ENCODE results near the gene IMMP2L. TPM values are rescaled to one million over a fixed set of nuclear protein-coding genes. Genes with fewer than 3 reads are reported as not detected.

The IMMP2L gene
- total RNA-seq, 3 donors from 2014 or later (not counting 1 experiment from before 2014, with no cell fraction given) = 6.9 to 9.2 (median 8.7) TPM

- ATAC-seq (no peak), DNase-seq (no peak)
- Histone ChIP-seq H3K27ac (ENCODE audit: low read length) (no peak overlapping the region), H3K4me3 (ENCODE audit: low read length) (no peak overlapping the region), H3K36me3 (ENCODE audit: control insufficient read depth, insufficient read depth, low read length) (no peaks in the 10 kb centered on the region), H3K4me1 (ENCODE audit: control insufficient read depth, insufficient read depth, low read length) (no peaks in the 10 kb centered on the region), H3K9me3 (ENCODE audit: control insufficient read depth, insufficient read depth, low read length) (no peaks in the 10 kb centered on the region), H3K27me3 (ENCODE audit: control insufficient read depth, insufficient read depth, low read length) (no peaks in the 10 kb centered on the region)
- 86% methylated on average over 6 of the region's 6 CpGs for WGBS (ENCODE audit: insufficient coverage)
- H3K9me3 Mint-ChIP-seq = peaks cover 9 to 13% of the 10 kb centered on the region in 2 donors
- intact Hi-C loops (cut with micrococcal nuclease) = no loop called here
- no peaks in the 10 kb centered on the region for H3K36me3 Mint-ChIP-seq
- TF ChIP-seq CTCF (IDR thresholded peaks at IDR 0.05) = no peak
- no peak overlapping the region for H3K27ac Mint-ChIP-seq
- H3K27me3 Mint-ChIP-seq (ENCODE audit: low read depth in 2 of 2) = no peaks in the 10 kb centered on the region
- H3K4me1 Mint-ChIP-seq = no peaks in the 10 kb centered on the region
- H3K4me3 Mint-ChIP-seq = no peak overlapping the region
These were observed 837.5 kb downstream of the IMMP2L start for GRCh38 chr7:110724811-110725210.

- ATAC-seq = no peak
- H3K4me1 Mint-ChIP-seq = no peaks in the 10 kb centered on the region
These were observed 840.9 kb downstream of the IMMP2L start for GRCh38 chr7:110721395-110721794.

GRCh38 chr7:110720626-110721025 lies 841.7 kb downstream of the IMMP2L start:
- H3K4me3 Mint-ChIP-seq = no peak overlapping the region
- Histone ChIP-seq H3K27me3 (ENCODE audit: control insufficient read depth, insufficient read depth, low read length) (no peaks in the 10 kb centered on the region), H3K27ac (ENCODE audit: low read length) (no peak overlapping the region), H3K4me3 (ENCODE audit: low read length) (no peak overlapping the region), H3K36me3 (ENCODE audit: control insufficient read depth, insufficient read depth, low read length) (no peaks in the 10 kb centered on the region), H3K4me1 (ENCODE audit: control insufficient read depth, insufficient read depth, low read length) (no peaks in the 10 kb centered on the region), H3K9me3 (ENCODE audit: control insufficient read depth, insufficient read depth, low read length) (no peaks in the 10 kb centered on the region)
- DNase-seq = no peak
- no peaks in the 10 kb centered on the region for H3K4me1 Mint-ChIP-seq
- ATAC-seq = no peak
- TF ChIP-seq CTCF (IDR thresholded peaks at IDR 0.05) = no peak
- no peaks in the 10 kb centered on the region for H3K27me3 Mint-ChIP-seq (ENCODE audit: low read depth in 2 of 2)
- no peak overlapping the region for H3K27ac Mint-ChIP-seq
- peaks cover 23% of the 10 kb centered on the region in 2 donors for H3K9me3 Mint-ChIP-seq
- WGBS (ENCODE audit: insufficient coverage) = 100% methylated on average over 3 of the region's 3 CpGs
- H3K36me3 Mint-ChIP-seq = peaks cover 11% of the 10 kb centered on the region
- intact Hi-C loops (cut with micrococcal nuclease) = no loop called here

More at GRCh38 chr7:110721395-110721794, 840.9 kb downstream of the IMMP2L start:
- H3K9me3 ChIP-seq (ENCODE audit: control insufficient read depth, insufficient read depth, low read length) = no peaks in the 10 kb centered on the region
- Mint-ChIP-seq H3K9me3 (peaks cover 23% of the 10 kb centered on the region in 2 donors), H3K27me3 (ENCODE audit: low read depth in 2 of 2) (no peaks in the 10 kb centered on the region), H3K27ac (no peak overlapping the region), H3K36me3 (peaks cover 6% of the 10 kb centered on the region), H3K4me3 (no peak overlapping the region)
- 94% methylated on average over 2 of the region's 2 CpGs for WGBS (ENCODE audit: insufficient coverage)
- intact Hi-C loops (cut with micrococcal nuclease) = no loop called here
- no peaks in the 10 kb centered on the region for H3K27me3 ChIP-seq (ENCODE audit: control insufficient read depth, insufficient read depth, low read length)
- no peak overlapping the region for H3K27ac ChIP-seq (ENCODE audit: low read length)
- no peak for TF ChIP-seq CTCF (IDR thresholded peaks at IDR 0.05)
- H3K4me1 ChIP-seq (ENCODE audit: control insufficient read depth, insufficient read depth, low read length) = no peaks in the 10 kb centered on the region
- H3K4me3 ChIP-seq (ENCODE audit: low read length) = no peak overlapping the region
- no peaks in the 10 kb centered on the region for H3K36me3 ChIP-seq (ENCODE audit: control insufficient read depth, insufficient read depth, low read length)
- no peak for DNase-seq

GRCh38 chr7:110719741-110720140 lies 842.6 kb downstream of the IMMP2L start:
- 94% methylated on average over 3 of the region's 3 CpGs for WGBS (ENCODE audit: insufficient coverage)
- H3K27me3 Mint-ChIP-seq (ENCODE audit: low read depth in 2 of 2) = no peaks in the 10 kb centered on the region
- Histone ChIP-seq H3K27me3 (ENCODE audit: control insufficient read depth, insufficient read depth, low read length) (no peaks in the 10 kb centered on the region), H3K27ac (ENCODE audit: low read length) (no peak overlapping the region), H3K4me3 (ENCODE audit: low read length) (no peak overlapping the region), H3K9me3 (ENCODE audit: control insufficient read depth, insufficient read depth, low read length) (no peaks in the 10 kb centered on the region), H3K36me3 (ENCODE audit: control insufficient read depth, insufficient read depth, low read length) (no peaks in the 10 kb centered on the region), H3K4me1 (ENCODE audit: control insufficient read depth, insufficient read depth, low read length) (no peaks in the 10 kb centered on the region)
- no peak overlapping the region for H3K4me3 Mint-ChIP-seq
- H3K9me3 Mint-ChIP-seq = peaks cover 28 to 31% of the 10 kb centered on the region in 2 donors
- ATAC-seq (no peak), DNase-seq (no peak)
- H3K27ac Mint-ChIP-seq = no peak overlapping the region
- intact Hi-C loops (cut with micrococcal nuclease) = no loop called here
- TF ChIP-seq CTCF (IDR thresholded peaks at IDR 0.05) = no peak
- no peaks in the 10 kb centered on the region for H3K4me1 Mint-ChIP-seq
- H3K36me3 Mint-ChIP-seq = peaks cover 20% of the 10 kb centered on the region
